RKO (cell line): ENCODE results near the gene ZNF830.
A peak's percentile ranks its signal among the peaks of the same experiment; 100 is the strongest.
"Not testable (repeated sequence)": the region's sequence is repeated elsewhere in the genome, so short reads cannot be mapped to it uniquely, and the experiment has no call there.

Source experiments
- DNase-seq: peaks from one replicate; pipeline ENCODE4 v3.0.0-alpha.2; 2016; ENCODE audit warnings: low spot score

Gene ZNF830

DNA sequence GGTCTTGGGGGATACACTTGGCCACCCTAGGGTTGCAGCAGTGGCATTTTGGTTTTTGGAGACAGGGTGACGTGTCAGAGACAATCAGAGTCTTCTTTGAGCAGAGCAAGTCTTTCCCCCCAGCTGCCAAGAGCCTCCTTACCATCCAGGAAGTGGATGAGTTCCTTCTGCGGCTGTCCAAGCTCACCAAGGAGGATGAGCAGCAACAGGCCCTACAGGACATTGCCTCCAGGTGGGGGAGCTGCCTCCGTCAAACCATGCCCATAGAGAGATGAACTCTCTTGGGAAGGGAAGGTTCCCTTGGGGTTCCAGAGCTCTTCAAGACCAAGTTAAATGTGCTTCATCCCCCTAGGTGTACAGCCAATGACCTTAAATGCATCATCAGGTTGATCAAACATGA, 30.3 kb downstream of the ZNF830 start:
- DNase-seq = no peak

DNA sequence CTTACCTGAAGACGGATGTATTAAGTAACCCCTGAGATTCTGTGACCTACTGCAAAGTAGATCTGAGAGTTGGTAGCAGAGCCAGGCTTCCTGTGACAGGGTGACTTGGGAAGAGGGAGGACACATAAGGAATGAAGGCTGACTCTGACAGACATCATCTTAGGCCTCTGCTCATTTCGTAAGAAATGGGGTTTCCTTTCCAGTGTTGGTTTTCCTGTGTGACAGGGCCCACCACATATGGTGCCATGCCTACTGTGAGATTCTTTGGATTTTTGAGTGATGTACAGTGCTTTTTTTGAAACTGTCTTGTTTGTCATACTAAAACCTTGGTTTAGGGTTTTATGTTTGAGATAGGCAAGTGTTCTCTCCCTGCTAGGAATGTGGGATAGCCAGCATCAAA, 31.7 kb downstream of the ZNF830 start:
- DNase-seq = no peak

DNA sequence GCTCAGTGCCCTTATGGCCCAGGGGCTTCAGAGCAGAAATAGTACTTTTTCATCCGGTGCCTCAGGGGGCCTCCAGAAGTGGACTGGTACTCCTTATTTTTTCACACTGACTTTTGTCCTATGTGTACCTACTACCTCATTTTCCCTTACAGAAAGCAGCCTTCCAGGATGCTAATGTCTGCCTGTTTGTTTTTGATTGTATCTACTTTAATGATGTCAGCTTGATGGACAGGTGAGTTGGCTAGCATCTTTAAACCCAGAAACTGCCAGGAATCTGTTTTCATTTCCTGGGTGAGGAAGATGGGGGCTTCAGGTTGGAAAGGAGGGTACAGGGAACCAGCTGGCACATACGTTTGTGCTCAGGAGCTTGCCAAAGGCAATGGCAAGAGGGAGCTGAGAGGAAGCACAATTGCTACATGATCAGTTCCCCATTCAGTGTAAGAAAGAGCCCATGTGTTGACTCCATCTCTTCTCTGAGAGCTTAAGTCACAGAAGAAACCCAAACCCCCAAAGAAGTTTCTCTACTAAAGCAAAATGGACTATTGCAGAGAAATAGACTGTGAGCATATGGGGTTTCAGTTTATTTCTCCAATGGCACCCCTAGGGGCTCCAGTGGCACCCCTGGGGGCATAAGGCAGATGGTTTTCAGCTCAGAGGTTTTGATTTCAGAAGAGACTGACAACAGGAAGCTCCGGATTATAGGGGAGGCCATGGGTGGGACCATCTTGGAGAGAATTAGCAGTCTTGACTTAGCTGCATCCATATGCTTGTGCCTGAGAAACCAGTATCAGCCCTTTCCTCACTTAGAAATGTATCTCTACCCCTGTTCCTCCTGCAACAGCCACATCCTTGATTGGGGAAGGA, 35.3 kb downstream of the ZNF830 start:
- no peak for DNase-seq

DNA sequence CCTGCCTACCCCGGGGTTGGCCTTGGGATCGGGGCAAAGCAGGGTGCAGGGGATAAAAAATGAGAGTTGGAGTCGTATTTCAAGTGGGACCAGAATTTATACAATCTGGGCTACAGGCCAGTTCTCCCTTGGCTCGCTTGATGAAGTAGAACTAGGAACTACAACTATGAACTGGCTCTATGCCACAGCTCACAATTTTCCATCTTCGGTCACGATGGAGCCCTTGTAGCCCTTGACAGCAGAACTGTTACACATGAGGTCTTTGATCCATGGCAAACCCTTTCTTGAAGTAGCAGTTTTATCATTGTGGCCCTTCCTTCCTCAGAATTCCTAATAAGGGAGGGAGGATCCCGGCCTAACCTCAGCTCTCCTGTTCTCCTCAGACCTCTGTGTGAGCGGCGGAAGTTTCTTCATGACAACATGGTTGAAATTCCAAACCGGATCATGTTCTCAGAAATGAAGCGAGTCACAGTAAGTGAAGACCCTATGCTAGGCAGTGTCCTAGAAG, 36.1 kb downstream of the ZNF830 start:
- no peak for DNase-seq

DNA sequence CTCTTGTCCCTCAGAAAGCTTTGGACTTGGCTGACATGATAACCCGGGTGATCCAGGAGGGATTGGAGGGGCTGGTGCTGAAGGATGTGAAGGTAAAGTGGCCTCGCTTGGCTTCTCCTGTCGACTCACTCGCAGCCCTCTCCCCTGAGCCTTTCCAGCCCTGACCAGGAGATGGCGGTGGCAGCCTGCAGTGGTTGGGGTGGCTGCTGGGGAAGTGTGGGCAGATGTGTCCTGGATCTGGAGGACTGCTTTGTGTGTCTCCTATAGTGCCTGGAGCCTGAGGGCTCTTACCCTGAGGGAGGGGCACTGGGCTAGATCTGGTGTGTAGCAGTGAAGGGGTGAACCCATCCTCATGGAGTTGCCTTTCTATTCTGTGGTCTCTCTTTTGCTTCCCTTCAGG, 36.9 kb downstream of the ZNF830 start:
- peak; percentile 46 for DNase-seq

DNA sequence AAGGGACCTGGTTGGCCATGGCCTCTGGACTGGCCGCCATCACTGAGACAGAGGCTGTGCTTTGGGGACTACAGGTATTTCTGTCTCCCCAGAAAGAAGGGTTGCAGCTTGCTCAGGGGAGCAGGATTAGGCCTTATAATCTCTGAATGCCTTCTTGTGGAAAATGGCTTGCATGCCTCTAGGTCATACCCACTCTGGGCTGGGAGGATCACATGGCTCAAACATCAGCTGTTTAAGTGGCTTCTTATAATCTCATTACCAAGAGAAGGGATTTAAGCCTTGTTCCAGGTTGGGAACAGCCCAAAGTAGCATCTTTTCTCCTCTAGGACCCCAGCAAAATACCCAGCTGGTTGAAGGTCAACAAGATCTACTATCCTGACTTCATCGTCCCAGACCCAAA, 38.1 kb downstream of the ZNF830 start:
- no peak for DNase-seq

DNA sequence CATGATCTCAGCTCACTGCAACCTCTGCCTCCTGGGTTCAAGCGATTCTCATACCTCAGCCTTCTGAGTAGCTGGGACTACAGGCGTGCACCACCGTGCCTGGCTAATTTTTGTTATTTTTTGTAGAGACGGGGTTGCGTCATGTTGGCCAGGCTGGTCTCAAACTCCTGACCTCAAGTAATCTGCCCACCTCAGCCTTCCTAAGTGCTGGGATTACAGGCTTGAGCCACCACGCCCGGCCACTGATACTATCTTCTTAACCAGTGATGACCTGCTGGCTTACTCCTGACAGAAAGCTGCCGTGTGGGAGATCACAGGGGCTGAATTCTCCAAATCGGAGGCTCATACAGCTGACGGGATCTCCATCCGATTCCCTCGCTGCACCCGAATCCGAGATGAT, 39.6 kb downstream of the ZNF830 start:
- DNase-seq = not testable (repeated sequence)

DNA sequence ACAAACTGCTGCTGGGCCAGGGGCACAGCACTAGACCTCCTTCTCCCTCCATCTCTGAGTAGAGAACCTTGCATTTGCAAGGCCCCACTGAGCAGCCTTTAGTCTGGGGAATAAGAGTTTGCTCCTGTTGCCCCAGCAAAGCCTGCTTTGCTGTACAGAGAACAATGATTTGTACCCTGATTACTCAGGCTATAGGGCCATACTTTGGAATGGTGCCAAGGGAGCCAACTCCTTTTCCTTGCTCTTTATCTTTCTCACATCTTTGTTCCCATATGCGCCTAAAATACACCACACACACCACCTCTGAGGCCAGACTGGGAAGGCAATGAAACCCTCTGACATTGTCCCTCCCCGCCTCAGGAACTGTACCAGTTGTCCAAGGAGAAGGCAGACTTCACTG, 40.2 kb downstream of the ZNF830 start:
- DNase-seq = no peak

DNA sequence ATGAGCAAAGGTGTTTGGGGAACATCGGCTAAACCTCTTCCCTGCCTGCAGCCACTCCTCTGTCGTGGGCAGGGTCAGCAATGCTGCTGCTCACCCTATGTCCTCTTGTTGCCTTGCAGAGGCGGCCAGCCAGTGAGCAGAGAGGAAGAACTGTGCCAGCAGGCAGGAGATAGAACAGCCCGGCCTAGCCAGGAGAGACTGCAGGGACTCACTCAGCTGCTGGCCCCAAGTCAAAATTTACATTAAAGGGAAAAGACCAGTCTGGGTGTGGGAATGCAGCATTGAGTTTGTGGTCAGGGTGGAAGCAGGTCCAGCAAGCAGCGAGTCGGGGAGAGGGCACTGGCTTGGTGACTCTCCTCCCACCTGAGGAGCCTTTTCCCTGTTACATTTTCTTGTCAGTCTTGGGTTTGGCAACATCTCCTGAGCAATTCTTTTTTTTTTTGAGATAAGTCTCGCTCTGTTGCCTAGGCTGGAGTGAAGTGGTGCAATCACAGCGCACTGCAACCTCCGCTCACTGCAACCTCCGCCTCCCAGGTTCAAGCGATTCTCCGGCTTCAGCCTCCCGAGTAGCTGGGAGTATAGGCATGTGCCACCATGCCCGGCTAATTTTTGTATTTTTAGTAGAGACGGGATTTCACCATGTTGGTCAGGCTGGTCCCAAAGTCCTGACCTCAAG, 41.7 kb downstream of the ZNF830 start:
- no peak for DNase-seq

DNA sequence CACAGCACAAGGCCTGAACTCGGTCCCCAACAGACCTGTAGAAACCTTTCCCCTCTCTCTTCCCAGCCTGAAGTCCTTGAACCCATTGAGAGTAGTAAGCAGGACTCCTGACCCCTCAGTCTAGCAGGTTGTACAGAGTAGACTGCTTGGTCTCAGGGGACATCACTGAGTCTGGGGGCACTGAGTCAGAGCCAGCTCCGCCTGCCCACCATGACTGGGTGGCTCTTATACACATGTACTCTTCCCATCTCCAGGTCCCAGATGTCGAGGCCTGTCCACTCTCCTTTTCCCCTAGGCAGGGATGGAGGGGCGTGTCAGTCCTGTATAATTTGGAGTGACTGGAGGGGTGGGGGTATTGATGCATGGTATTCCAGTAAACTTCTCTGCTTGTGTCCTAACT, 42.4 kb downstream of the ZNF830 start:
- DNase-seq = no peak

DNA sequence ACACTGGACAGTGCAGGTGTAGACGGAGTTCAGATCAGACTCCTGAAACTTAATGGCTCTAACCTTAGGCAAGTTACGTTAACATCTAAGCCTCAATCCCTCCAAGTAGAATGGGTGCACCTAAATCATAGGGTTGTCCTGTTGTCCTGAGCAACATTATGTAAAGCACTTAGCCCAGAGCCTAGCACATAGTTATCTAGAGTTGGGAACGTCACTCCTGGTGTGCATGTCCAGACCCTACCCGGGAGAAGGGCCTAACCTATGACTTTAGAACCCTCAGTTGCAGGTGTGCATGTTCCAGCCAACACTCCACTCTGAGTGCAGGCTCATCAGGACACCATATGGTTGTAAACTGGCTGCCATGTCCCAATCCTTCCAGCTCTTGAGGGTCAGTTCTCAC, 45.0 kb downstream of the ZNF830 start:
- no peak for DNase-seq

DNA sequence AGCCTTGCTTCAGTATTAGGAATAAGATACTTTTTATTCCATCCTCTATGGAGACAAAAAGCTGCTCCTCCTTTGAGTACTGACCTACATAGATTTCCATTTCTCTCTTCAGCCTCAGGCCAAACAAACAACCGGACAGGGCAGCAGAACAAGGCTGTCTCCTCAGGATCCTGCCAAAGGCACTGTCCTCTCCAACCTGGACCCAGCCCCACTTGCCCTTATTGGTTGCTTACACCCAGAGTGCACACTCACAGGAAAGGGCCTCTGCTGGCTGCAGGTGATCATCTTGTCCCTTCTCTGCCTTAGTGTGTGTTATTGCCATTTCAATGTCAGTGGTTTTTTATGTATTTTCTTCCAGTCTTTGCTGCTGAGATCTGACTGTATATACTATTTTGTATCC, 45.6 kb downstream of the ZNF830 start:
- DNase-seq = no peak

DNA sequence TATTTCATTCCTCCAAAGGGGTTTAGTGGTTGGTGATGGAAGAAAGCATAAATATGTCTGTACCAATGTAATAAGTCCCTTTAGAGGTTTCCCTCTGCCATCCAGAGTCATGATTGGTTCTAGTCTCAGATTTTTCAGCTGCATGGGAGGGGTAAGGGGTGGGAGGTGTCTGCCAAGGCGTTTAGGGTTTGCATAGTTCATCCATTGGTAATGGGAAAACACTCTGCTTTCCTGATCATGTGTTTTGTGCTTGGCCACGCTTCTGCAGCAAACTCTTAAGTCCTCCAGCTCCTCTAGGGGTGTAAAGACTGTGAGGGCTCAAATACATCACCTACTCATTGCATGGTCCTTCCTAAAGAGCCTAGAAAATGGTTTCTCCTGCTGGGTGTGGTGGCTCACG, 48.8 kb downstream of the ZNF830 start:
- no peak for DNase-seq

DNA sequence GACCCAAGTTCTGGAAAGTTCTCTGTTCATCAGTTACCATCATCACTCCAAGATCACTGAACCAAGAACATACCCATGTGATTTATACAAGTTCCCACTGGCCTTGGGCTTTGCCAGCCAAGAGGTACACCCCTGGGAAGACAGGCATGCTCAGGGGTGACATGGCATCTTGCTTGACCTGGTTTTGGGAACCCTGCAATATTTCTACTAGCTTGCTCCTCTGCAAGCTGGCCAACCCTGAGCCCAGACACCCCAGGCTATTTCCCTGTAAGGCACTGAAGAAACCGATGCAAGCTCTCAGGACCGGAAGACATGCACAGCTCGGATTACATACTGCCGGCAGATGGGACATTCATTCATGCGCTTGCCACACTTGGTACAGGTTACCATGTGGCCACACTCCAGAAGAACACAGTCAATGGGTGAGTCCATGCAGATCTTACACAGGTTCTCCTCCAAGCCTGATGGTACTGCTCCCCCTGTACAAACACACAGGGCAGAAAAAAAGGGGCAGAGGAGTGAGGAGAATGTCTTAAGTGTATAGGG, 50.4 kb downstream of the ZNF830 start:
- no peak for DNase-seq
